ENCODE results near the gene PCDH12.

The PCDH12 gene

GRCh38 chr5:141906517-141906916 is 51.5 kb downstream of the PCDH12 start:
- no peak for DNase-seq

- no peak for DNase-seq
Measured at GRCh38 chr5:141904551-141904950, 53.5 kb downstream of the PCDH12 start.

GRCh38 chr5:141903261-141903660 is 54.7 kb downstream of the PCDH12 start:
- DNase-seq = no peak

GRCh38 chr5:141902015-141902814 is 55.8 kb downstream of the PCDH12 start:
- DNase-seq = no peak

- DNase-seq = no peak
Measured at GRCh38 chr5:141898448-141899049, 59.5 kb downstream of the PCDH12 start.

GRCh38 chr5:141897425-141897824 is 60.6 kb downstream of the PCDH12 start:
- no peak for DNase-seq
